OCI-LY7 (cell line): ENCODE results near the gene FGD4.

Experiments used
- EZH2phosphoT487 ChIP-seq: fragments of 200-600 bp; sonication (generic); IDR thresholded peaks from 2 replicates; pipeline ENCODE4 v1.6.1; 2018; ENCODE audit warnings: low read depth, borderline replicate concordance, mild to moderate bottlenecking, mixed run types, antibody characterized with exemption, low read length, moderate library complexity, mixed read lengths
- TF ChIP-seq, protein P1 (sequence below): fragments of 200-600 bp; sonication (generic); conservative IDR thresholded peaks from 2 replicates; pipeline ENCODE4 v1.5.1; 2014; ENCODE audit warnings: mild to moderate bottlenecking, antibody characterized with exemption, low read length, moderate library complexity, mixed read lengths

DNA sequence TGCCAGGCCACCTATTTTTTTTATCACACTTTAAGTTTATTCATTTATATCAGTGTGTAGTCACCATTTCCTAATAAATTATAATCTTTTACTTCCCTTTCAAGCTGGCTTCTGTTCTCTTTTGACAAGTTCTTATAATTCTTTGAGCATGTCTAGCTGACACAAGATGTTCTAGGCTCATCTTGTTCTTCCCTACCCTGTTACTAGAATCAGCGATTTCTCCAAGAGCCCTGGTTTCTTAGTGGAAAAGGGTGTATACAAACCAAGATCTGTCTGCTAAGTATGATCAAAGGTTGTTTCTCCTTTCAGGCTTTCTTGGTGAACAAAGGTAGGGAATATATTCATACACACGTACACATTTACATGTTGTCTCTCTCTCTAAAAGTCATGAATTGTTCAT lies 51.0 kb downstream of the FGD4 start:
- TF ChIP-seq, protein P1, sequence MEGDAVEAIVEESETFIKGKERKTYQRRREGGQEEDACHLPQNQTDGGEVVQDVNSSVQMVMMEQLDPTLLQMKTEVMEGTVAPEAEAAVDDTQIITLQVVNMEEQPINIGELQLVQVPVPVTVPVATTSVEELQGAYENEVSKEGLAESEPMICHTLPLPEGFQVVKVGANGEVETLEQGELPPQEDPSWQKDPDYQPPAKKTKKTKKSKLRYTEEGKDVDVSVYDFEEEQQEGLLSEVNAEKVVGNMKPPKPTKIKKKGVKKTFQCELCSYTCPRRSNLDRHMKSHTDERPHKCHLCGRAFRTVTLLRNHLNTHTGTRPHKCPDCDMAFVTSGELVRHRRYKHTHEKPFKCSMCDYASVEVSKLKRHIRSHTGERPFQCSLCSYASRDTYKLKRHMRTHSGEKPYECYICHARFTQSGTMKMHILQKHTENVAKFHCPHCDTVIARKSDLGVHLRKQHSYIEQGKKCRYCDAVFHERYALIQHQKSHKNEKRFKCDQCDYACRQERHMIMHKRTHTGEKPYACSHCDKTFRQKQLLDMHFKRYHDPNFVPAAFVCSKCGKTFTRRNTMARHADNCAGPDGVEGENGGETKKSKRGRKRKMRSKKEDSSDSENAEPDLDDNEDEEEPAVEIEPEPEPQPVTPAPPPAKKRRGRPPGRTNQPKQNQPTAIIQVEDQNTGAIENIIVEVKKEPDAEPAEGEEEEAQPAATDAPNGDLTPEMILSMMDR: no peak
- no peak for TF ChIP-seq EZH2phosphoT487
